ENCODE measurements around the gene PRKN. TPM values are rescaled to one million over a fixed set of nuclear protein-coding genes. Genes with fewer than 3 reads are reported as not detected.
"Not testable (repeated sequence)": the region's sequence is repeated elsewhere in the genome, so short reads cannot be mapped to it uniquely, and the experiment has no call there.

The PRKN gene
- total RNA-seq, 1 experiment from 2014 or later: not detected

GRCh38 chr6:161547617-161548016 is 1179.9 kb downstream of the PRKN start:
- DNase-seq (ENCODE audit: low read depth): peak; percentile 24

GRCh38 chr6:161546632-161547031 is 1180.9 kb downstream of the PRKN start:
- no peak for DNase-seq (ENCODE audit: low read depth)

- peak; percentile 50 for DNase-seq (ENCODE audit: low read depth)
Measured at GRCh38 chr6:161545741-161546140, 1181.8 kb downstream of the PRKN start.

GRCh38 chr6:161544801-161545480 is 1182.6 kb downstream of the PRKN start:
- DNase-seq (ENCODE audit: low read depth): peak; percentile 89

GRCh38 chr6:161543684-161544309 is 1183.8 kb downstream of the PRKN start:
- DNase-seq (ENCODE audit: low read depth): no peak

- DNase-seq (ENCODE audit: low read depth): peak; percentile 15
Measured at GRCh38 chr6:161542346-161542980, 1185.1 kb downstream of the PRKN start.

- DNase-seq (ENCODE audit: low read depth): no peak
Measured at GRCh38 chr6:161540532-161540931, 1187.0 kb downstream of the PRKN start.

- no peak for DNase-seq (ENCODE audit: low read depth)
Measured at GRCh38 chr6:161536224-161536630, 1191.3 kb downstream of the PRKN start.

GRCh38 chr6:161534264-161534873 is 1193.2 kb downstream of the PRKN start:
- no peak for DNase-seq (ENCODE audit: low read depth)

- DNase-seq (ENCODE audit: low read depth): no peak
Measured at GRCh38 chr6:161533266-161533665, 1194.3 kb downstream of the PRKN start.

GRCh38 chr6:161532536-161532935 is 1195.0 kb downstream of the PRKN start:
- no peak for DNase-seq (ENCODE audit: low read depth)

GRCh38 chr6:161526794-161527193 is 1200.8 kb downstream of the PRKN start:
- DNase-seq (ENCODE audit: low read depth): no peak

GRCh38 chr6:161523362-161523761 is 1204.2 kb downstream of the PRKN start:
- no peak for DNase-seq (ENCODE audit: low read depth)

GRCh38 chr6:161522276-161522675 is 1205.3 kb downstream of the PRKN start:
- DNase-seq (ENCODE audit: low read depth): no peak

- DNase-seq (ENCODE audit: low read depth): no peak
Measured at GRCh38 chr6:161511447-161512095, 1216.0 kb downstream of the PRKN start.

- DNase-seq (ENCODE audit: low read depth): no peak
Measured at GRCh38 chr6:161508341-161508740, 1219.2 kb downstream of the PRKN start.

- peak; percentile 8 for DNase-seq (ENCODE audit: low read depth)
Measured at GRCh38 chr6:161507375-161507774, 1220.2 kb downstream of the PRKN start.

- no peak for DNase-seq (ENCODE audit: low read depth)
Measured at GRCh38 chr6:161503570-161503969, 1224.0 kb downstream of the PRKN start.

- DNase-seq (ENCODE audit: low read depth): no peak
Measured at GRCh38 chr6:161498881-161499280, 1228.7 kb downstream of the PRKN start.

GRCh38 chr6:161498359-161498758 is 1229.2 kb downstream of the PRKN start:
- DNase-seq (ENCODE audit: low read depth): peak; percentile 72

GRCh38 chr6:161496941-161497340 is 1230.6 kb downstream of the PRKN start:
- DNase-seq (ENCODE audit: low read depth): no peak

- not testable (repeated sequence) for DNase-seq (ENCODE audit: low read depth)
Measured at GRCh38 chr6:161496271-161496670, 1231.3 kb downstream of the PRKN start.
